GM23338 (cell line): ENCODE results near the gene C1QBP.

Experiments used
- CTCF ChIP-seq, 2 experiments: fragments of 200-600 bp in 1 of 2; sonication (generic) in 1 of 2; conservative IDR thresholded peaks; 2 replicates each; pipeline versions ENCODE4 v1.5.1 to v1.6.1; 2016 to 2017; ENCODE audit warnings: antibody characterized with exemption in 2 of 2, low read depth in 2 of 2, mild to moderate bottlenecking in 2 of 2, moderate library complexity in 1 of 2
- ETS1 ChIP-seq: IDR thresholded peaks from 2 replicates; pipeline ENCODE4 v1.6.1; 2016; ENCODE audit warnings: antibody characterized with exemption
- EZH2 ChIP-seq: fragments of 200-600 bp; sonication (generic); IDR thresholded peaks from one replicate; pipeline ENCODE4 v1.8.0; 2017; ENCODE audit warnings: antibody characterized with exemption, mild to moderate bottlenecking, low read depth; ENCODE audit not compliant: unreplicated experiment
- EZH2phosphoT487 ChIP-seq: fragments of 200-600 bp; sonication (generic); IDR thresholded peaks from one replicate; pipeline ENCODE4 v1.8.1; 2018; ENCODE audit warnings: antibody characterized with exemption; ENCODE audit not compliant: unreplicated experiment
- JUNB ChIP-seq: IDR thresholded peaks from one replicate; pipeline ENCODE4 v1.6.1; 2016; ENCODE audit warnings: antibody characterized with exemption; ENCODE audit not compliant: unreplicated experiment
- POLR2AphosphoS5 ChIP-seq: IDR thresholded peaks from 2 replicates; pipeline ENCODE4 v1.6.1; 2016; ENCODE audit warnings: antibody characterized with exemption, low read depth
- REST ChIP-seq: IDR thresholded peaks from one replicate; pipeline ENCODE4 v1.6.1; 2018; ENCODE audit warnings: antibody characterized with exemption; ENCODE audit not compliant: unreplicated experiment

- TF ChIP-seq ETS1: no peak
- TF ChIP-seq CTCF (conservative IDR thresholded peaks at IDR 0.05; ENCODE audit: low read depth in 2 of 2): no peak
- TF ChIP-seq EZH2: no peak
- TF ChIP-seq POLR2AphosphoS5: no peak
- TF ChIP-seq JUNB: no peak
- TF ChIP-seq EZH2phosphoT487: no peak
- TF ChIP-seq REST: no peak
Observed at GRCh38 chr17:5434984-5435383, 4.0 kb downstream of the C1QBP start.
